Measurements from ENCODE around the gene GORASP1. TPM values are rescaled to one million over a fixed set of nuclear protein-coding genes. Genes with fewer than 3 reads are reported as not detected.

Gene GORASP1
- total and polyA plus RNA-seq, 2 of the 8 experiments (the other 6 are each of a cell fraction or from before 2014, with no cell fraction given) = 33.4 to 33.5 TPM

DNA sequence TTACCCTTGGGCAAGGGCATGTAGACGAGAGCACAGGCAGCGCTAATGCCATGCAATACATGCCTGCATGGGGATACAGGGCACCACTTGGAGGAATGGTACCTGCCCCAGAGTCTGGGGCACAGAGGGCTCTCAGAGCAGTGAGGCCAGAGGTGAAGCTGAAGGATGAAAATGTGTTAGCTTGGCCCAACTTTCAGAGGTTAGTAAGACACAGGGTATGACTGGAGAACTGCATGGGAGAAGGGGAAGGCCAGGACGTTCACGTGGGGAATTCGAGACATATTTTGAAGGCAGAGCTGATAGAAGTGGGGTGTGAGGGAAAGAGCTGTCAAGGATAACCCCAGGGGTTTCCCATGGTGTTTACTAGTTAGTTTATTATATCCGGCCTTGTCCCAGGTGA, 26.4 kb upstream of the GORASP1 start:
- WGBS, 2 experiments (ENCODE audit: extremely low coverage in 1 of 2, insufficient coverage in 1 of 2, insufficient read length in 1 of 2, insufficient replicate concordance in 2 of 2, low coverage in 1 of 2, low lambda C conversion rate in 2 of 2, missing lambda C conversion rate in 1 of 2) = 70% methylated on average over 6 of the region's 6 CpGs; no CpG with 5 or more reads in 1 of the 2 experiments
- TF ChIP-seq, protein P1, sequence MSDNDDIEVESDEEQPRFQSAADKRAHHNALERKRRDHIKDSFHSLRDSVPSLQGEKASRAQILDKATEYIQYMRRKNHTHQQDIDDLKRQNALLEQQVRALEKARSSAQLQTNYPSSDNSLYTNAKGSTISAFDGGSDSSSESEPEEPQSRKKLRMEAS (IDR thresholded peaks at IDR 0.05) = no peak
- no peak for TF ChIP-seq RBBP5 (IDR thresholded peaks at IDR 0.05; ENCODE audit: borderline replicate concordance, low read depth, low read length)
- DNase-seq (ENCODE audit: low read depth in 1 of 2, low spot score in 2 of 2) = no peak

More for the DNA sequence above, 26.4 kb upstream of the GORASP1 start:
- Histone ChIP-seq H3K27ac (ENCODE audit: low read depth, low read length) (no peak overlapping the region), H4K8ac (ENCODE audit: extremely low read depth, insufficient read depth, low read length) (no peak overlapping the region), H3K79me2 (ENCODE audit: control insufficient read depth in 1 of 2, insufficient read depth in 2 of 2, low read length in 2 of 2) (no peaks in the 10 kb centered on the region), H3K9ac (replicated peaks in 1 of 4; ENCODE audit: extremely low read depth in 1 of 4, low read depth in 3 of 4, low read length in 3 of 4) (no peak overlapping the region), H2BK120ac (replicated peaks; ENCODE audit: low read depth, low read length) (no peak overlapping the region), H3K23ac (ENCODE audit: insufficient read length) (no peak overlapping the region), H2AFZ (ENCODE audit: low read length) (no peak overlapping the region), H3K4me3 (ENCODE audit: extremely low read depth in 1 of 4, insufficient read depth in 2 of 4, low read depth in 3 of 4, low read length in 4 of 4) (no peak overlapping the region), H4K91ac (replicated peaks; ENCODE audit: insufficient read length, low read length) (no peak overlapping the region), H3K4me2 (ENCODE audit: insufficient read depth in 1 of 2, low read depth in 2 of 2, low read length in 2 of 2) (no peak overlapping the region), H3K27me3 (replicated peaks in 1 of 4; ENCODE audit: control insufficient read depth in 3 of 4, extremely low read depth in 1 of 4, insufficient read depth in 3 of 4, low read length in 3 of 4) (no peaks in the 10 kb centered on the region), H3K14ac (ENCODE audit: insufficient read length) (no peak overlapping the region), H2BK12ac (ENCODE audit: low read depth, low read length) (no peak overlapping the region), H2BK15ac (ENCODE audit: low read length) (no peak overlapping the region), H3K79me1 (ENCODE audit: low read depth, low read length) (no peaks in the 10 kb centered on the region), H3K23me2 (ENCODE audit: low read depth, low read length) (no peaks in the 10 kb centered on the region), H4K20me1 (replicated peaks in 1 of 2; ENCODE audit: control insufficient read depth in 1 of 2, insufficient read depth in 2 of 2, low read length in 2 of 2) (no peaks in the 10 kb centered on the region), H2AK5ac (ENCODE audit: low read depth, low read length) (no peak overlapping the region), H3K9me3 (ENCODE audit: insufficient read depth in 2 of 2, low read depth in 1 of 2, low read length in 1 of 2) (no peaks in the 10 kb centered on the region), H4K5ac (ENCODE audit: insufficient read length, low read depth, low read length) (no peak overlapping the region), H3K4ac (replicated peaks; ENCODE audit: insufficient read length, low read depth, low read length) (no peak overlapping the region), H3K18ac (ENCODE audit: extremely low read depth, low read length) (no peak overlapping the region), H2BK20ac (ENCODE audit: low read length) (no peak overlapping the region), H3K56ac (replicated peaks; ENCODE audit: insufficient read length, low read depth, low read length) (no peak overlapping the region), H3K36me3 (ENCODE audit: control insufficient read depth in 2 of 4, insufficient read depth in 4 of 4, low read length in 3 of 4) (no peaks in the 10 kb centered on the region), H3K4me1 (replicated peaks in 1 of 4; ENCODE audit: control insufficient read depth in 3 of 4, insufficient read depth in 4 of 4, low read length in 3 of 4) (no peaks in the 10 kb centered on the region), H2BK5ac (ENCODE audit: low read depth, low read length) (no peak overlapping the region)
- ChIA-PET CTCF (ENCODE audit: partially characterized antibody) (interaction anchor here (0.9 to 12.8 kb wide), 5 partner anchors 12 to 159 kb away, joined by 3 to 366 read pairs (median 6); partner anchors contain the start of gene XIRP1), POLR2A (ENCODE audit: partially characterized antibody) (interaction anchor here (1.3 kb wide), 1 partner anchor 274 kb away, joined by 6 read pairs; no protein-coding TSS in a partner anchor)
- FAIRE-seq = no peak

All from H1 (cell line).